Heart left ventricle (tissue), 13 donors: Measurements from ENCODE around the gene SH3BP4.

Experiments
- CTCF ChIP-seq, 12 donors: fragments of 200-600 bp; sonication (generic) in 4 of 12; IDR thresholded peaks; one replicate each; pipeline versions ENCODE4 v1.5.0 to v1.8.0; 2018 to 2022; ENCODE audit warnings: antibody characterized with exemption in 12 of 12, mild to moderate bottlenecking in 5 of 12
- POLR2A ChIP-seq, 2 donors: fragments of 450-650 bp; IDR thresholded peaks; one replicate each; pipeline ENCODE4 v1.6.1; 2017; ENCODE audit warnings: antibody characterized with exemption in 2 of 2, mild to moderate bottlenecking in 2 of 2, moderate library complexity in 2 of 2
- donor health status: ischemic (EF 13 %, LVEDD 7.1; RV severe dilation, severe dysfunction).
- donor health status: DM: no; HTN: yes; CAD: no.
- donor health status: DM: no; HTN: no; CAD: no.
- donor health status: ischemic (EF 25% LVEDD 6.9; RV normal size, moderate dysfunction).
- donor health status: ischemic (EF 25% LVEDD 5.7; RV mildly dilated, moderate dysfunction).
- donor health status: ischemic (EF 35%, LVEDD 5.7; RV mildly dilated, moderate dysfunction).
- donor health status: nonischemic (EF 11% LVEDD 7.7; RV severe dilation, severe dysfunction).
- donor health status: DM: yes; HTN: yes; CAD: no.
- donor health status: PGD.
- donor health status: ischemic (EF 29% LVEDD 5.4; RV normal size, mild dysfunction).
- donor health status: nonischemic (EF 23%, LVEDD 6.1; RV moderate dilation, normal function).

GRCh38 chr2:234930397-234930796 is 21.4 kb upstream of the SH3BP4 start:
- TF ChIP-seq CTCF (IDR thresholded peaks at IDR 0.05): no peak
- no peak for TF ChIP-seq POLR2A (IDR thresholded peaks at IDR 0.05)
